HG03342 (cell line): ENCODE measurements around the gene GPR12.

Source experiments
- ATAC-seq: cut with Tn5 transposase; IDR thresholded peaks from one replicate; pipeline ENCODE4 v1.9.1; 2021; ENCODE audit warnings: mild to moderate bottlenecking, moderate library complexity; ENCODE audit not compliant: unreplicated experiment

The GPR12 gene, protein sequence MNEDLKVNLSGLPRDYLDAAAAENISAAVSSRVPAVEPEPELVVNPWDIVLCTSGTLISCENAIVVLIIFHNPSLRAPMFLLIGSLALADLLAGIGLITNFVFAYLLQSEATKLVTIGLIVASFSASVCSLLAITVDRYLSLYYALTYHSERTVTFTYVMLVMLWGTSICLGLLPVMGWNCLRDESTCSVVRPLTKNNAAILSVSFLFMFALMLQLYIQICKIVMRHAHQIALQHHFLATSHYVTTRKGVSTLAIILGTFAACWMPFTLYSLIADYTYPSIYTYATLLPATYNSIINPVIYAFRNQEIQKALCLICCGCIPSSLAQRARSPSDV

DNA sequence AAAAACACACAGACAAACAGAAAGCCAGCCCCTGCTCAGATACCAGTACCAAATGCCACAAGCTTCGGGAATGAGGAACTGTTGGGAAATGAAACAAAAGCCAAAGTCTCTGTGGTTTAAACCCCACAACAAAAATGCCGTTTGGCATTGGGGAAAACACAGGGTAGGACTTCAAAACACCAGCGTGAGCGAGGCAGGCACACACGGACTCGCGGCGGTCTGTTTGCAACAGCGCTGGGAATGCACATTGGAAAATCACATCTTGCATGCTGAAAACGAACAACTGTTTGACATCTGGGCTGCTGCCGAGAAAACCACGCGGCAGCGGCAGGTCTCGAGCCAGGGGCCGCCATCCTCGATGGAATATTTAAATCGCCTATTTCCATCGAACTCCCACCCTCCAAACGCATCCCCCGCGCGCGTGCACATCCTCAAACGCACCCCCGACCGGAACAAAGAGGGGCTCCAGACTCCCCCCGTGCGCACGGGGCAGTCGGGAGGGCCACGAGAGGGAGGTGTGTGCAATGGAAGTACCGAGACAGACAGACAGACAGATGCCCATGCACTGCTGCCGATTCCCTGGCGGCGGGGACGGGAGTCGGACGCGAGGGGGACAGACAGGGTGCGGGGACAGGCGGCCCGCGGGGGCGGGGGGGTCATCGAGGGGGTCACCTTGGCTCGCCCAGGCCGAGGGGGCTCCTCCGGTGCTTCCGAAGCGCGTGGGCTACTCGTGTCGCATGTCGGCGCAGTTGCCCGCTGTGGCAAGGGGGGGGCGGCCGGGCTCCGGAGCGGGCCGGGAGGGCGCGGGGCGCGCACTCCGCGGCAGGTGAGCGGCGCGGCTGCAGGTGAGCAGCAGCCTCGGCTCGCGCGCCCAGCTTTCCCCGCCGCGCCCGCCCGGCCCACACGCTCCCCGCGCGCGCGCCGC is at the start of gene GPR12:
Gene GPR12 (minus strand): TSS at position 880 of the 925 bp plus-strand sequence. CDS start 959 bp downstream, outside the sequence.
- no peak for ATAC-seq

DNA sequence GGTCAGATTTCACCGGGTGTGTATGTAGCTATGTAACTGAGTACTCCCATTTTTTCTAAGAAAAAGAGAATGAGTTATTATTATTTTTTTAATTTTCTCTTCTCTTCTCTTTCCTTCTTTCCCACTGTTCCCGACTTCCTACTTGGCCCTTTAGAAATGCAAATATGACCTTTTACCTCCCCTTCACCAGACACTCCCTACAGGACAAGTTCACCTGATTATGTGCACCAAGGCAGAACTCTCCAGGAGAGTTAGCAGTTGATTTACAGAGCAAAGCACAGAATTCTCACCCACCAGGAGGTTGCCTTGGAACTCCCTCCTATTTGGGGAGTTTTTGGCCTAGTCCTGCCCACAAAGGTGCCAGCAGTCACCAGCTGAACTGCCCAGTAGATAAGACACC is 49.5 kb upstream of the GPR12 start:
- ATAC-seq, result no peak

DNA sequence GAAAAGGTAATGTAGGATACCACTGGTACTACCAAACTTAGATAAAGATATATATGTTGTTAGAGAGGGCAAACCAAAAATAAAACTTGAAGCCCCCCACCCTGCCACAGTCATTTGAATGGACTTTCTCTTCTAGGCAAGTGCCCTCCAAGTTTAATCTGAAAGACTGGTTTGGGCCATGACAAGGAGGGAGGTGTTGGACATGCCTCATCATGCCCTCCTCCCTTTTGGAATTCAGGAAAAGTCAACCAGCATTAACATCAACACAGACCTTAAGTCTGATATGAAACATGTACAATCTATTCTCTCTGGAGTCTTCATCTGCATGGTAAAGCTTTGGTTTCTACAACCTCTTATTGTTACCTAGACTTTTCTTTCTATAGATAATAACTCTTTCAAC is 46.3 kb upstream of the GPR12 start:
- ATAC-seq, result no peak

DNA sequence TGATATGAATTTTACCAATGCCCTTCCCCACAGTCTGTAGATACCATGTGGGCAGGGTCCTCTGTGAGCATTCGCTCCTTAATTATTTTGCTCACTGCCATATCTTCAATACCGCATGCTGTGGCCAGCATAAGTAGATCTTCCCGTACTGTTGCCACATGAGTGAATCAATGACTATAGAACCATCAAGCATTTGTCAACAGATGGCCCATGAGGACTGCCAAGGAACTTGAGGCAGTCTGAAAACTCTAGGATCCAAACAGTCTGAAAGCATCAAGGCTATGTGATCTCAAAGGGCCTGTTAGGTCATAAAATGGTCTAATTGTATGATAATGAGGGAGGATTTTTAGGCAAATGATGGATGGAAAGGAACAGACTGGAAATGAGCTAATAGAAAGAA is 27.4 kb upstream of the GPR12 start:
- ATAC-seq, result no peak

DNA sequence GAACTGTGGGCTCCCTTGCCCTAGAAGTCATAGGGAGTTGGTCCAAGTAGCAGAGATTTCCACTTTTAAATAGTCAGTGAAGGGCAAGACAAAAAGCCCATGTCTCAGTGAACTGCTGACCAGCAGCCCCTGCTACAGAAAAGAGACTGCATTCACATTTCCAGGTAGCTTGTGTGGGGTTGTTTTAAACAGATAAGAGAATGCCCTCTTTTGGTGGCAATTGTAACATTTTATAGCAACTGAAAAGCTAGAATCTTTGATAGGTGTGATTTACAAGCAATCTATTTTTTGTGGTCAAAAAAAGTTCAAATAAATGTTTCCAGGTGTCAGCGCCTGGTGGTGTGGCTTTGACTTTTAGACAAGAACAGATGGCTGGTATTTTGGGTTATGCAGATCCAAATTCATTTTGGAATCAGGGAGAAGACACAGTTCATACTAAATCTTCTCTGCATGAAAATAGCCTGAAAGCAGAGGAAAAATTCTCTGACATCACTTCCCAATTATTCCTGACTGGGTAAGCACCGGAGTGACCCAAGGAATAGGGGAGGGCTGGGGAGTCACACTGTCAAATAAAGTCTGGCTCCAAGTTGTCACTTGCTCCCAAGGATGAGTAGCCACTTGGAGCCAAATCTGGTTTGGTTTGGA is 26.2 kb upstream of the GPR12 start:
- no peak for ATAC-seq

DNA sequence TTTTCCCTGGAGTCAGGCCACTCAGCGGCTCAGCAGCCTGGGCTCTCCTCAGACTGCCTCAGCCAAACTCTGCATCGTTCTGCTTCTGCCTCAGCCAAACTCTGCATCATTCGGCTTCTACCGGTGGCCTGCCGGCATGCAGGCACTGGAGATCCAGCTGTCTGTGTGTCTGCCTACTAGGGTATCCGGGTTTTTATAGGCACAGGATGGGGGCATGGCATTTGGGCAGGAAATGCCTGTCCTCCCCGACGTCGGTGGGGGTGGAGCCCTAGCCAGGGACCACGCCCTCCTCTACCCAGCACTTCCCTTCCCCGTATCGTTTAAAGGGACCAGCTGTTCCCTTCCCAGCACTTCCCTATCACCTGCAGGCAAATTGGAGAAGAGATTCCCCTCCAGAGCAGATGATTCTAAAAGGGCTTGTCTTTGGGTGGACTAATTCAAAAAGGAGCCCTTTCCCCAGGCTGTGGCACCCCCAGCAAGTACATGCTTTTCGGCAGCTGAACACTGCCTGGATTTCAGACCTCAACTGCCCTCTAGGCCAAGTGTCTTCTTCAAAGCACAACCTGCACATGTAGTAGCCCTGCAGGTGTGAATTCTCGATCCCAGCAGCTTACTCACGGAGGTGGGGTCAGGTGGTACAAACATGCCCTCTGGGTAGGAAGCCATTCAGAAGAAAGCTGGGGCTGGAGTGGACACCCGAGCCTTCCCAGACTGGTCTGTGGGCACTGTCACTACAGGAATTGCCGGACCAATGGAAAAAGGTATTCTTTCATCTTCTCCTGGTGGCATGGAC is 25.4 kb upstream of the GPR12 start:
- ATAC-seq, result no peak

DNA sequence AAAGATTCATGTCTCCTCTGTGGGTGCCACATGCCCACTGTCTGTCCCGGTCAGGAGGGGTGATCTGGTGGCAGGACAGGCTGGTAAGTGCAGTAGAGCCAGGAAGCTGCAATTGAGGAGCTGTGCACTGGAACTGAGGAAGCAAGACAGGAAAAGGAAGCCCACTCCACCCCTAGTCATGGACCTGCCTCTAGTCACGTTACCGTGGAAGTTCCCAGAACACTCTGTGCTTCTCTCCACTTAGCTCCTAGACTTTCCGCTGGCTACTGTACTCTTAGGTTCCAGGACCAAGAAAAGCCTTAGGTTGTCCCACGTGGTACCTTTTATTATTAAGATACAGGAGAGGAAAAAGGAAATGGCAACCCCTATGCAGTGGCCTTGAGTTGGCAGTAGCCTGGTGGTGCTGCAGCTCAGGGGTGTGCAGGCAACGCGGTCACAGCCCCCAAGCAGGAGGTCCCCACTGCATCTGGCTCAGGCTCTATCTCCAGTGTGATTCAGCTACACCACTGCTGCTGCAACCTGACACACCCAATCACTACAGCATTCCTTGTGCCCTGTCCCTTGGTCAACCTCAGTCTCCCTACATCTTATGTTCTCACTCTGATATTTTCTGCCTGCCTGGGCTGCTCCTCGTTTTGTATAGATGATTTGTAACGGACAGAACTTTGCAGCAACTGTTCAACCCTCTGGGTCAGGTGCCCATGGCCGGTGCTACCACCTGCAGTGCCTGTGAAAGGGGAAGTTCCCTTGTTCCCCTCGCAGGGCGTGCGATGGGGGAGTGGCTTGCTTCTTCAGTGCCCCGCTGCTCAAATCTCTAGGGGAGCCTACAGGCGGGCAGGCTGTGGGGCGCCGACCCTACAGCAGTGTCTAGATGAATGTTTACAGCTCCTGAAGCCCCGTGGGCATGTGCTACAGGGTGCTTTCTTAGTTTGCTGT is 24.4 kb upstream of the GPR12 start:
- ATAC-seq, result no peak

DNA sequence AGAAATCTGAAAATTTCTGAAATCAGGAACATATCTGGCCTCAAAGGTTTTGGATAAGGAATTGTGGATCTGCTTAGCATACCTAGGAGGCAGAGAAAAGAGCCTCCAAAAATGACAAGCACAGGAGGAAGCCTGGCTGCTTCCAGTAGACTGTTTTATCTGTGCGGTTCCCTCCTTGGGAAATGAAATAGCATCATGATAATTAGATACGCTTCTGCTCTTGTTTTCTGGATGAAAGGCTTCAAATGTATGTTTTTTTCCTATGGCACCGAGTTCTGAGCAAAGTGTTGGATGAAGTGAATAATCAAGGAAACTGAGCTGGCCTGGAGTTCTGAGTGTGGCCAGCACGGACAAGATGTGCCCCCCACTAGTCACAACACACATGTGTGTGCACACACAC is 19.8 kb upstream of the GPR12 start:
- ATAC-seq, result no peak

DNA sequence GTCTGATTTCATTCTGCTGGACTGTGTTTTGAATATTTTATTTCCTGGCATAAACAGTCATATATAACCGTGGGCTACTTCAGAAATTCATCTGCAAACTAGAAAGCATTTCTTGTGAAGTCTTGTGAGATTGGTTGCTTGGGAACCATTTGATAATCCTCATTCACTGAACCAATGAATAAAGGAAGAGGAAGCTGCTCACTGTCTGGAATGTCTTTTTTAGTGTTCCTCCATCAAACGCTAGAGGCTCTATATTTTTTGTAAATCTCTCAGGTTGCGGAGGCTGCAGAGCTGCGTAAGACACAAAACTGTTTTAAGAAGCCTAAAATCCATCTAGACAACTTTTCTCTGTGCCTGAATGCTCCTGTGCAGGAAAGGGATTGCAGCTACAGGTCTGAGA is 18.7 kb upstream of the GPR12 start:
- ATAC-seq, result no peak

DNA sequence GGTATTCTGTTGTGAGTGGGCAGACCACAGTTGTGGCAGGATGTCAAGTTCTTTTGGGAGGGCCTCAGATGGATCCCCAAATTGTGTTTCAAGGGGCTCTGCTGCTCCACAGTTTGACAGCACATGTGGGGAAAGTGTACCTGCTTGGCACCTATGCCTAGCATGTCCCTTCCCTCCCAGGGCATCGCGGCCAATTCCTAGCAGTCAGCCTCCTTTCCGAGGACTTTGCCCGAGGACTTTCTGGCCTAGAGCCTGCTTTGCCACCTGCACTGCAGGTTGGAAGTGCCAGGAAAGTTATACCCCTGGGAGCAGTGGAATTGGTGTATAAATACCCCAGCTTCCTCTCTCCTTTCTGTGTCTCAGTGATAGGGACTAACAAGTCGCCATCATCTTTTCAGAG is 11.9 kb upstream of the GPR12 start:
- ATAC-seq, result no peak

DNA sequence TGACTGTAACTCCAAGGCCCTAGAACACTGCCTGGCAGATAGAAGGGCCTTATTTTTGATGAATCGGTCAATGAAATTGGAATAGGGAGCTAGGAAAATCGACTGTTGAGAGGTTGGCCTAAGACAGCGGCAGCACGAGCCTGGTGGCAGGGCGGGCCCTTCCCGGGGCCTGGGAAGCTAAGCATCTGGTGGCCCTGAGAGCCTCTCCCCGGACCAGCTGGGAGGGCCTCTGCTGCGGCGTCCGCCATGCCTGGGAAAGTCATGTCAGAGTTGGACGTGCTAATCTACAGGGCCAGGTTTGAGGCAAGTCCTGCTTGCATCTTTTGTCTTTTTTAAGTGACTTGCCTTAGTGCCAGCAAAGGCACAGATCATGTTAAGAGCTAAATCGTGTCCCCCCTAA is 11.2 kb upstream of the GPR12 start:
- ATAC-seq, result no peak

DNA sequence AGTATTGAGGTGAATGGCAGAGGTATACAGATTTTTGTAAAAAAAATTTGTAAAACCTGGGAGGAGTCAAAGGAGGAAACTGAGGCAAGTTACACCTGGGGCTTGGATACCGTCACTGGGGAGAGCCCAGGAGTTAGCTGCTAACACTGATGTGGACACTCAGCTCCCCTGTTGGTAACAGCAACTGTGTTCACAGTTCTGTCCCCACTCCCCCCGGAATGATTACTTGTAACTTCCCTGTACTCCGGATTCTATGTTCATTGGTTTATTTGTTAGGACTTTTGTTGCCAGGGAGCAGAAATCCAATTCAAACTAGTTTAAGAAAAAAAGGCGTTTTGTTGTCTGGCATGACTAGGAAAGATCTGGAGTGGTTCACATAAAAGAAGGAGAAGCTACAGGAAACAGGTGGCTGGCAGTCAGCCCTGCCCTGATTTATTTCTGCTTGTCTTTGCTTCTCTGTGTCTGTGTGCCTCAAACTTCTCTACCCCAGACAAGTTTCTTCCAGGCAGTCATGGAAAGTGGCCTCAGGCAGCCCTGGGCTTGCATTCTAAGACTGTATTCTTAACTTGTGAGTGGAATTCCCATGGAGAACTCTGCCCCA is 2.3 kb upstream of the GPR12 start:
- ATAC-seq, result no peak

DNA sequence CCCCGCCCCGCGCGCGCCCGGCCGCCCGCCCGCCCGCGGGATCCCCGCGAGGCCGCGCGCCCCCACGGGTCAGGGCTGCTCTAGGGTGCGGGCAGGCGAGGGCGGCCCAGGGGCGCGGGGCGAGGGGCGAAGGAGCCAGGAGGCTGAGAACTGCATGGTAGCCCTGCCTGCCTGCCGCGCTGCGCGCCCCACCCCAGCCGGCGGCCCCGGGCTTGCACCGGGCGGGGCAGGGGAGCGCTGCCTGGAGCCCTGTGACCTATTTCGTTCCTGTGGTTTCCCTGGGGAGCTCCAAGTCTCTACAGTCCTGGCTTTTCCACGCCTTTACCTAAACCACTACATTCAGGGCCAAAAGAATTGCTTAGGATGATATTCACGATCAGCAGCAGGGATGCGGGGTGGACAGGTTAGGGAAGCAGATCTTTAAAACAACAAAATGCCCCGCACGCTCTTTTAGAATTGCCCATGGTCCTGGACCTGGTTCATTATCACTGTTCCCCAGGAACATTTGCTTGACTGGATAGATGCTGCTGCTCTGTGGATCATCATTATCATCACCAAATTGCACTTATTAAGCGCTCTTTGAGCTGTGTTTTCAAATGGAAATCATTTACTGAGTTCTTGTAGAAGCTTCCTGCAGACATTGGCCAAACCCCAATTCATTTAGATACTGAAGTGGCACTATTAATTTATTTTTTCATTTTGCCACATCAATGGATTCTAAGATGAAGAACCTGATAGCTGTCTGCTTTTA is 421 bp upstream of the GPR12 start:
- no peak for ATAC-seq

DNA sequence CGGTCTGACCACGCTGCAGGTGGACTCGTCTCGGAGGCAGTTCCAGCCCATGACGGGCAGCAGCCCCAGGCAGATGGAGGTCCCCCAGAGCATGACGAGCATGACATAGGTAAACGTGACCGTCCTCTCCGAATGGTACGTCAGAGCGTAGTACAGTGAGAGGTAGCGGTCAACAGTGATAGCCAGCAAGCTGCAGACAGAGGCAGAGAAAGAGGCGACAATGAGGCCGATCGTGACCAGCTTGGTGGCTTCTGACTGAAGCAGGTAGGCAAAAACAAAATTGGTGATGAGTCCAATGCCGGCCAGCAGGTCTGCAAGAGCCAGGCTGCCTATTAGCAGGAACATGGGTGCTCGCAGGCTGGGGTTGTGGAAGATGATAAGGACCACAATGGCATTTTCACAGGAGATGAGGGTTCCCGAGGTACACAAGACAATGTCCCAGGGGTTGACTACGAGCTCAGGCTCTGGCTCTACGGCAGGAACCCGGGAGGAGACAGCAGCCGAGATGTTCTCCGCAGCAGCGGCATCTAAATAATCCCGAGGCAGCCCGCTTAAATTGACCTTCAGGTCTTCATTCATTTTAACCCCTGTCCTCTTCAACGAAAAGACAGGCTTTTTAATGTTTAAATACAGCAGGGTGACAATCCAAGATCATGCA is 1.2 kb downstream of the GPR12 start:
- ATAC-seq, result no peak

DNA sequence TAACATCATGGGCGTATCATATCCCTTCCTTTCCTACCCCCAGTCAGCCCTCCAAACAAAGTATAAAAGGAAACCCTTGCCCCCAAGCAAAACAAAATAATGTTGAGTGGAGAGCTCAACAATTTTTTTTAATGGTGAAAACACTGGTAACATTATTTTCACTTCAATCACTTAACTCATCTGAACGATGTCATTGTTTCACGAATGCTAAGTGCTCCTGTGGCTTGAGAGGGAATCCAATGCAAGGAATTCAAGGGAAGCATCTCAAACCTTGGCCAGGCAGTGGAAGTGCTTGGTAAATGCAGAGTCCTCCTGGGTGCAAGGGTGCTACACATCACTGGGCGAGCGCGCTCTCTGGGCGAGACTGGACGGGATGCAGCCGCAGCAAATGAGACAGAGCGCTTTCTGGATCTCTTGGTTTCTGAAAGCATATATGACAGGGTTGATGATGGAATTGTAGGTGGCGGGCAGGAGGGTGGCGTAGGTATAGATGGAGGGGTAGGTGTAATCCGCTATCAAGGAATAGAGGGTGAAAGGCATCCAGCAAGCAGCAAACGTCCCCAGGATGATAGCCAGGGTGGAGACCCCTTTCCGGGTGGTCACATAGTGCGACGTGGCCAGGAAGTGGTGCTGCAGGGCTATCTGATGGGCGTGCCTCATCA is 2.0 kb downstream of the GPR12 start:
- no peak for ATAC-seq

DNA sequence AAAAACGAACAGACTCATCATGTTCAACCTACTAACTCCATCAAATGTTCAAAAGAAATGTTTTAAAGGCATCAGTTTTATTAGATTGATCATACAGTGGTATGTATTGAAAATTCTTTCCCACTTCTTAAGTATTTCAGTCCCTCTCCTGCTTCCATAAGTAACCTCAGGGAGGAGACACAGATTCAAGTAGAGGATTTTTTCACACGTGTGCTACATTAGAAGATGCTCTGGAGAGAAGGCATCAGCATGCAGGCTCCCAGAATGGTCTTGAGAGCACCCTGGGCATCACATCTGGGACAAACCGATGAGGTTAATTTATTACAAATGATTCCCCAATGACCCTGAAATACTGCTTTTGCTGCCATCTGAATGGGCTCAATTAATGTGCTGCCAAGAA is 3.6 kb downstream of the GPR12 start:
- no peak for ATAC-seq

DNA sequence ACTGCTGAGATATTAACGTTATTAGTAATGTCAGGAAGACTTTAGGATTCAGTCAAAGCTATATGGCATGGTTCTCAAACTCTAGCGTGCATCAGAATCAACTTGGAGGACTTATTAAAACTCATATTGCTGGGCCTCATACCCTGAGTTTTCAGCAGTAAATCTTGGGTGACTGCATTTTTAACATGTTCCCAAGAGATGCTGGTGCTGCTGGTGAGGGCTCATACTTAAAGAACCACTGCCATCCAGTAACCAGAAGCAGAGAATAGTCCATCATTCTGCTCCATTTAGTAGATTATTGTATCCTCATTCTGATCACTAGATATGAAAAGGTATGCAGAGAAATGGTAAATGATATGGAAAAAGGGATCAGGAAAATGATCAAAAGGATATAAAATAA is 7.9 kb downstream of the GPR12 start:
- ATAC-seq, result no peak

DNA sequence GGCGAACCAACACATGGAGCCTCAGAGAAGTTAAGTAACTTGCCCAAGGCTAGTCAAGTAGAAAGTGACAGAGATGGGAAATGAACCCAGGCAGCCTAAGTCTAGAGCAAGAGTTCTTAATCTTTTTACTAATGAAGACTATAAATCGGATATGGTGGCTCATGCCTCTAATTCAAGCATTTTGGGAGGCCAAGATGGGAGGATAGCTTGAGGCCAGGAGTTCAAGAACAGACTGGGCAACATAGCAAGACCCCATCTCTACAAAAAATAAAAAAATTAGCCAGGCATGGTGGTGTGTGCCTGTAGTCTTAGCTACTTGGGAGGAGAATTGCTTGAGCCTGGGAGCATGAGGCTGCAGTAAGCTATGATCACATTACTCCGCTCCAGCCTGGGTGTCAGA is 10.7 kb downstream of the GPR12 start:
- ATAC-seq, result no peak
